K562 (cell line): ENCODE measurements around the gene GALNT17. TPM values are rescaled to one million over a fixed set of nuclear protein-coding genes. Genes with fewer than 3 reads are reported as not detected.

ENCODE experiments used
- ATAC-seq: fragments of 200-7000 bp; cut with Tn5 transposase; 3 replicates; pipeline ENCODE4 v1.9.1; 2020; ENCODE audit warnings: moderate library complexity
- BruUV-seq: library from RNA; stranded (reverse); fragments of 400-500 nt; replicated peaks from 2 replicates; lab custom pipeline; 2021; lab: Mats Ljungman, UMichigan
- CTCF ChIA-PET: fragments of 300-600 bp; formaldehyde crosslinking; extraction: SDS; loops from one replicate; lab custom pipeline; 2021; ENCODE audit warnings: low intra/inter-chr PET ratio; lab: Yijun Ruan, JAX
- POLR2A ChIA-PET: fragments of 300-600, 350-650 bp; sonication (Branson Sonifier 250); formaldehyde crosslinking; extraction: SDS; loops from one replicate; lab custom pipeline; 2021; ENCODE audit warnings: antibody characterized with exemption, inconsistent platforms; lab: Yijun Ruan, JAX
- DNase-seq, 4 experiments: peaks; one replicate each; pipeline versions ENCODE4 v3.0.0 to v3.0.0-alpha.2; 2011 to 2018; ENCODE audit warnings: low spot score in 3 of 4, mixed read lengths in 3 of 4; ENCODE audit errors: extremely low read depth in 1 of 4
- FAIRE-seq: peaks from 2 replicates; lab custom pipeline; 2011; peaks lifted over from hg19 to GRCh38; lab: Jason Lieb, UNC
- H2AFZ ChIP-seq: 2 replicates; pipeline ENCODE4 v1.6.0; 2011; ENCODE audit warnings: low read depth, low read length, control low read depth, inconsistent platforms
- H3K27ac ChIP-seq: fragments of 200-600 bp; 3 replicates; pipeline ENCODE4 v1.8.0; 2011; ENCODE audit warnings: low read depth, mild to moderate bottlenecking, control low read depth, inconsistent platforms, low read length, moderate library complexity, mixed read lengths; ENCODE audit errors: extremely low read depth
- H3K27me3 ChIP-seq, 2 experiments: fragments of 300-600 bp in 1 of 2; 2 replicates in 1 of 2; 3 replicates in 1 of 2; pipeline versions ENCODE4 v1.6.0 to v1.8.0; 2011; ENCODE audit warnings: inconsistent platforms in 2 of 2, low read length in 2 of 2, mild to moderate bottlenecking in 1 of 2, mixed read lengths in 1 of 2, moderate library complexity in 1 of 2; ENCODE audit not compliant: control insufficient read depth in 2 of 2, insufficient read depth in 2 of 2
- H3K36me3 ChIP-seq: fragments of 300-600 bp; 3 replicates; pipeline ENCODE4 v1.8.0; 2011; ENCODE audit warnings: mild to moderate bottlenecking, low read length, inconsistent platforms; ENCODE audit not compliant: control insufficient read depth, insufficient read depth
- H3K4me1 ChIP-seq, 2 experiments: fragments of 200-600 bp in 1 of 2; replicated peaks in 1 of 2; 2 replicates in 1 of 2; 3 replicates in 1 of 2; pipeline versions ENCODE4 v1.5.1 to v1.8.0; 2011; ENCODE audit warnings: inconsistent platforms in 2 of 2, low read length in 2 of 2, mild to moderate bottlenecking in 1 of 2, mixed read lengths in 1 of 2, moderate library complexity in 1 of 2; ENCODE audit not compliant: control insufficient read depth in 2 of 2, insufficient read depth in 2 of 2
- H3K4me2 ChIP-seq: 2 replicates; pipeline ENCODE4 v1.6.1; 2011; ENCODE audit warnings: low read length, control low read depth, inconsistent platforms, mixed read lengths; ENCODE audit not compliant: insufficient read depth
- H3K4me3 ChIP-seq: fragments of 200-600 bp; sonication (generic), shearing (Covaris generic); 2 replicates; pipeline ENCODE4 v1.5.1; 2016; ENCODE audit warnings: control low read depth, inconsistent platforms
- H3K79me2 ChIP-seq: fragments of 200-600 bp; 3 replicates; pipeline ENCODE4 v1.8.0; 2011; ENCODE audit warnings: low read length, inconsistent platforms; ENCODE audit not compliant: control insufficient read depth, insufficient read depth
- H3K9ac ChIP-seq, 2 experiments: 2 replicates each; pipeline versions ENCODE4 v1.6.0 to v1.6.1; 2011; ENCODE audit warnings: low read depth in 2 of 2, low read length in 2 of 2, control low read depth in 1 of 2, inconsistent platforms in 1 of 2, mild to moderate bottlenecking in 1 of 2, mixed read lengths in 1 of 2; ENCODE audit not compliant: insufficient read depth in 1 of 2
- H3K9me1 ChIP-seq: one replicate; pipeline ENCODE4 v1.6.0; 2011; ENCODE audit warnings: inconsistent platforms, mild to moderate bottlenecking, low read length, moderate library complexity; ENCODE audit not compliant: control insufficient read depth, insufficient read depth
- H3K9me3 ChIP-seq: replicated peaks from 2 replicates; pipeline ENCODE4 v1.5.1; 2011; ENCODE audit warnings: low read depth, low read length, inconsistent platforms; ENCODE audit not compliant: control insufficient read depth, insufficient read depth
- H4K20me1 ChIP-seq: replicated peaks from 2 replicates; pipeline ENCODE4 v1.6.1; 2011; ENCODE audit warnings: low read length, inconsistent platforms, mixed read lengths; ENCODE audit not compliant: control insufficient read depth, insufficient read depth
- CEBPG ChIP-seq, 3 experiments: fragments of 200-800 bp in 1 of 3; sonication (Bioruptor generic) in 1 of 3; sonication (generic) in 1 of 3; formaldehyde crosslinking in 1 of 3; IDR thresholded peaks in 2 of 3; conservative IDR thresholded peaks in 1 of 3; 2 replicates each; pipeline versions ENCODE4 v1.6.1 to v1.8.0; 2016 to 2022; ENCODE audit warnings: missing compliant biosample characterization in 2 of 3, missing genetic modification characterization in 2 of 3, mild to moderate bottlenecking in 1 of 3, missing genetic modification reagents in 1 of 3
- CTCFL ChIP-seq: IDR thresholded peaks from 2 replicates; pipeline ENCODE4 v1.6.1; 2011; ENCODE audit warnings: borderline replicate concordance, low read depth, mild to moderate bottlenecking, moderate library complexity, low read length; ENCODE audit not compliant: insufficient read depth, poor library complexity, severe bottlenecking
- HEY1 ChIP-seq: fragments of 250-450 bp; sonication (Bioruptor Pico); IDR thresholded peaks from 2 replicates; pipeline ENCODE4 v1.5.0; 2020; ENCODE audit warnings: mild to moderate bottlenecking, moderate library complexity, borderline replicate concordance
- MXD1 ChIP-seq: fragments of 250-450 bp; sonication (Bioruptor Pico); IDR thresholded peaks from 2 replicates; pipeline ENCODE4 v1.8.0; 2021; ENCODE audit warnings: borderline replicate concordance, mild to moderate bottlenecking, moderate library complexity; ENCODE audit not compliant: poor library complexity, severe bottlenecking
- SMAD4 ChIP-seq: fragments of 250-450 bp; sonication (Bioruptor Pico); conservative IDR thresholded peaks from 2 replicates; pipeline ENCODE4 v1.8.0; 2021; ENCODE audit warnings: inconsistent platforms, mild to moderate bottlenecking, moderate library complexity
- ZZZ3 ChIP-seq: fragments of 450-650 bp; IDR thresholded peaks from 2 replicates; pipeline ENCODE4 v1.6.1; 2016; ENCODE audit warnings: antibody characterized with exemption, mild to moderate bottlenecking, moderate library complexity
- WGBS: fragments of 100-300 bp; shearing (Covaris generic); methylation state at CpG from one replicate; pipeline ENCODE4 v1.1.6; 2016; ENCODE audit warnings: low coverage, mixed read lengths; ENCODE audit not compliant: insufficient coverage; ENCODE audit errors: missing lambda C conversion rate; 5-methylcytosine and 5-hydroxymethylcytosine counted together
- in situ Hi-C: fragments of 300-500 bp; cut with MboI; formaldehyde crosslinking; loops from 4 replicates; pipeline ENCODE4 v1.15.0; 2018; ENCODE audit warnings: inconsistent platforms, mixed read lengths
- intact Hi-C: fragments of 100-400 bp; cut with micrococcal nuclease; formaldehyde crosslinking; loops from 2 replicates; pipeline ENCODE4 v1.14.2; 2022
- polyA plus RNA-seq, 8 experiments: library from polyadenylated mRNA; depleted of rRNA in 4 of 8; stranded (reverse) in 5 of 8; unstranded in 3 of 8; fragments of >200 nt; fragmentation: Nextera tagmentation in 2 of 8; fragmentation: Illumina TruSeq in 1 of 8; extraction: Ambion mirVana in 2 of 8; extraction: Trizol in 1 of 8; gene quantifications; 2 replicates each; pipeline versions ENCODE4 v1.2.1 to v1.2.3, GENCODE V29; 2011 to 2014; ENCODE audit warnings: inconsistent platforms in 1 of 8, missing spikeins in 1 of 8
- total RNA-seq, 7 experiments: library from RNA; depleted of rRNA in 6 of 7; stranded (reverse); fragments of >200 nt in 6 of 7; fragmentation: Illumina TruSeq in 2 of 7; extraction: Trizol in 2 of 7; gene quantifications; 2 replicates each; pipeline versions ENCODE4 v1.2.1 to v1.2.3, GENCODE V29; 2011 to 2021; ENCODE audit warnings: low replicate concordance in 1 of 7
- TF ChIP-seq, protein P1 (sequence below), 2 experiments: fragments of 250-450 bp in 1 of 2; fragments of 450-650 bp in 1 of 2; sonication (Bioruptor Pico) in 1 of 2; IDR thresholded peaks; 2 replicates each; pipeline versions ENCODE4 v1.6.1 to v1.8.0; 2016 to 2021; ENCODE audit warnings: mild to moderate bottlenecking in 2 of 2, moderate library complexity in 2 of 2, missing compliant biosample characterization in 1 of 2, missing genetic modification characterization in 1 of 2
- TF ChIP-seq, protein P2 (sequence below): IDR thresholded peaks from 2 replicates; pipeline ENCODE4 v1.6.1; 2011; ENCODE audit not compliant: insufficient read length; ENCODE audit errors: extremely low read depth
- TF ChIP-seq, protein P3 (sequence below): fragments of 450-650 bp; IDR thresholded peaks from 2 replicates; pipeline ENCODE4 v1.6.1; 2018; ENCODE audit warnings: mild to moderate bottlenecking, low read depth; ENCODE audit not compliant: partially characterized antibody
- TF ChIP-seq, protein P4 (sequence below), 2 experiments: fragments of 450-650 bp in 1 of 2; sonication (generic) in 1 of 2; formaldehyde crosslinking; conservative IDR thresholded peaks; 2 replicates each; pipeline versions ENCODE4 v1.4.0 to v1.8.1; 2020 to 2022; ENCODE audit warnings: mild to moderate bottlenecking in 1 of 2, missing genetic modification reagents in 1 of 2
- TF ChIP-seq, protein P5 (sequence below): fragments of 450-650 bp; formaldehyde crosslinking; IDR thresholded peaks from 2 replicates; pipeline ENCODE4 v1.4.0; 2020; ENCODE audit warnings: mild to moderate bottlenecking, moderate library complexity

GALNT17 gene
- total and polyA plus RNA-seq, 9 of the 15 experiments (the other 6 are each of a cell fraction or from before 2014, with no cell fraction given) = not detected

DNA sequence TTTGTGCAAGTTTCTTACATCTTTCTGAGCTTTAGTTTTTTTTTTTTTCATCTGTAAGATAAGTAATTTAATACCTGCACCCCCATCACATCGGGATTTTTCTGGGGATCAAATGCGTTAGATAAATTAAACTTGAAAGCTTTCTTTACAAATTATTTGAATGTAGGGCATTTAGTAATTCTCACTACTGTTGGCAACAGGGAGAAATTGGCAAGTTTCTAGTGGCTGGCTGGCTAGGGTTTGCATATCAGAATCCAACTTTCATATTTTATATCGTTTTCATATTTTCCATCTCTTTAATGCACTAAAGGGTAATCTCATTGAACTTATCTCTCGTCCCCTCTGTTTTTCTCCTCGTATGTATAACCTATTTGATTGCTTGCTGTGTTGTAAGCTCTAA is 412.9 kb downstream of the GALNT17 start:
- no peak overlapping the region for H3K27ac ChIP-seq
- no peaks in the 10 kb centered on the region for H3K4me1 ChIP-seq
- no peaks in the 10 kb centered on the region for H3K79me2 ChIP-seq
- H3K9me1 ChIP-seq = no peaks in the 10 kb centered on the region
- intact Hi-C loops (no loop called here), in situ Hi-C loops (no loop called here)
- peaks cover 3% of the 10 kb centered on the region in 2 experiments; a peak in 1 of 5 replicates for H3K27me3 ChIP-seq
- H4K20me1 ChIP-seq = no peaks in the 10 kb centered on the region
- DNase-seq (no peak), FAIRE-seq (no peak), ATAC-seq (no peak)
- WGBS = 0% methylated on average over 5 of the region's 5 CpGs
- H3K9ac ChIP-seq = no peak overlapping the region
- no peak overlapping the region for H3K4me2 ChIP-seq
- ChIA-PET POLR2A (no interaction called here), CTCF (no interaction called here)
- no TSS peak for BruUV-seq
- no peaks in the 10 kb centered on the region for H3K36me3 ChIP-seq
- no peak overlapping the region for H2AFZ ChIP-seq
- no peaks in the 10 kb centered on the region for H3K9me3 ChIP-seq
- no peak overlapping the region for H3K4me3 ChIP-seq
- TF ChIP-seq, protein P1, sequence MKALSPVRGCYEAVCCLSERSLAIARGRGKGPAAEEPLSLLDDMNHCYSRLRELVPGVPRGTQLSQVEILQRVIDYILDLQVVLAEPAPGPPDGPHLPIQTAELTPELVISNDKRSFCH (CRISPR knock-in tag; IDR thresholded peaks at IDR 0.05) = no peak
- TF ChIP-seq, protein P1 (tag; IDR thresholded peaks at IDR 0.05) = no peak
- TF ChIP-seq HEY1 (no peak), CTCFL (no peak), MXD1 (CRISPR knock-in tag) (no peak), CEBPG (CRISPR knock-in tag; IDR thresholded peaks at IDR 0.05) (no peak), CEBPG (tag; conservative IDR thresholded peaks at IDR 0.05 in 1 of 2, IDR thresholded peaks at IDR 0.05 in 1 of 2) (no peak), ZZZ3 (no peak), SMAD4 (CRISPR knock-in tag) (no peak)
- TF ChIP-seq, protein P2, sequence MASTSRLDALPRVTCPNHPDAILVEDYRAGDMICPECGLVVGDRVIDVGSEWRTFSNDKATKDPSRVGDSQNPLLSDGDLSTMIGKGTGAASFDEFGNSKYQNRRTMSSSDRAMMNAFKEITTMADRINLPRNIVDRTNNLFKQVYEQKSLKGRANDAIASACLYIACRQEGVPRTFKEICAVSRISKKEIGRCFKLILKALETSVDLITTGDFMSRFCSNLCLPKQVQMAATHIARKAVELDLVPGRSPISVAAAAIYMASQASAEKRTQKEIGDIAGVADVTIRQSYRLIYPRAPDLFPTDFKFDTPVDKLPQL = no peak
- TF ChIP-seq, protein P3, sequence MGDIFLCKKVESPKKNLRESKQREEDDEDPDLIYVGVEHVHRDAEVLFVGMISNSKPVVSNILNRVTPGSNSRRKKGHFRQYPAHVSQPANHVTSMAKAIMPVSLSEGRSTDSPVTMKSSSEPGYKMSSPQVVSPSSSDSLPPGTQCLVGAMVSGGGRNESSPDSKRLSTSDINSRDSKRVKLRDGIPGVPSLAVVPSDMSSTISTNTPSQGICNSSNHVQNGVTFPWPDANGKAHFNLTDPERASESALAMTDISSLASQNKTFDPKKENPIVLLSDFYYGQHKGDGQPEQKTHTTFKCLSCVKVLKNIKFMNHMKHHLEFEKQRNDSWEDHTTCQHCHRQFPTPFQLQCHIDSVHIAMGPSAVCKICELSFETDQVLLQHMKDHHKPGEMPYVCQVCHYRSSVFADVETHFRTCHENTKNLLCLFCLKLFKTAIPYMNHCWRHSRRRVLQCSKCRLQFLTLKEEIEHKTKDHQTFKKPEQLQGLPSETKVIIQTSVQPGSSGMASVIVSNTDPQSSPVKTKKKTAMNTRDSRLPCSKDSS = no peak
- TF ChIP-seq, protein P4, sequence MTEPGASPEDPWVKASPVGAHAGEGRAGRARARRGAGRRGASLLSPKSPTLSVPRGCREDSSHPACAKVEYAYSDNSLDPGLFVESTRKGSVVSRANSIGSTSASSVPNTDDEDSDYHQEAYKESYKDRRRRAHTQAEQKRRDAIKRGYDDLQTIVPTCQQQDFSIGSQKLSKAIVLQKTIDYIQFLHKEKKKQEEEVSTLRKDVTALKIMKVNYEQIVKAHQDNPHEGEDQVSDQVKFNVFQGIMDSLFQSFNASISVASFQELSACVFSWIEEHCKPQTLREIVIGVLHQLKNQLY (CRISPR knock-in tag; conservative IDR thresholded peaks at IDR 0.05) = no peak
- TF ChIP-seq, protein P5, sequence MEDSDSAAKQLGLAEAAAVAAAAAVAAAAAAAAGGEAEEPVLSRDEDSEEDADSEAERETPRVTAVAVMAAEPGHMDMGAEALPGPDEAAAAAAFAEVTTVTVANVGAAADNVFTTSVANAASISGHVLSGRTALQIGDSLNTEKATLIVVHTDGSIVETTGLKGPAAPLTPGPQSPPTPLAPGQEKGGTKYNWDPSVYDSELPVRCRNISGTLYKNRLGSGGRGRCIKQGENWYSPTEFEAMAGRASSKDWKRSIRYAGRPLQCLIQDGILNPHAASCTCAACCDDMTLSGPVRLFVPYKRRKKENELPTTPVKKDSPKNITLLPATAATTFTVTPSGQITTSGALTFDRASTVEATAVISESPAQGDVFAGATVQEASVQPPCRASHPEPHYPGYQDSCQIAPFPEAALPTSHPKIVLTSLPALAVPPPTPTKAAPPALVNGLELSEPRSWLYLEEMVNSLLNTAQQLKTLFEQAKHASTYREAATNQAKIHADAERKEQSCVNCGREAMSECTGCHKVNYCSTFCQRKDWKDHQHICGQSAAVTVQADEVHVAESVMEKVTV (CRISPR knock-in tag) = no peak
